NOMO-1 treated with DMSO at 0.1 percent for 48 hours (cell line): ENCODE measurements around the gene SAYSD1.

ENCODE experiments used
- DNase-seq: peaks from one replicate; lab custom pipeline; 2025; ENCODE audit not compliant: unreplicated experiment; lab: John Stamatoyannopoulos, UW

The SAYSD1 gene

DNA sequence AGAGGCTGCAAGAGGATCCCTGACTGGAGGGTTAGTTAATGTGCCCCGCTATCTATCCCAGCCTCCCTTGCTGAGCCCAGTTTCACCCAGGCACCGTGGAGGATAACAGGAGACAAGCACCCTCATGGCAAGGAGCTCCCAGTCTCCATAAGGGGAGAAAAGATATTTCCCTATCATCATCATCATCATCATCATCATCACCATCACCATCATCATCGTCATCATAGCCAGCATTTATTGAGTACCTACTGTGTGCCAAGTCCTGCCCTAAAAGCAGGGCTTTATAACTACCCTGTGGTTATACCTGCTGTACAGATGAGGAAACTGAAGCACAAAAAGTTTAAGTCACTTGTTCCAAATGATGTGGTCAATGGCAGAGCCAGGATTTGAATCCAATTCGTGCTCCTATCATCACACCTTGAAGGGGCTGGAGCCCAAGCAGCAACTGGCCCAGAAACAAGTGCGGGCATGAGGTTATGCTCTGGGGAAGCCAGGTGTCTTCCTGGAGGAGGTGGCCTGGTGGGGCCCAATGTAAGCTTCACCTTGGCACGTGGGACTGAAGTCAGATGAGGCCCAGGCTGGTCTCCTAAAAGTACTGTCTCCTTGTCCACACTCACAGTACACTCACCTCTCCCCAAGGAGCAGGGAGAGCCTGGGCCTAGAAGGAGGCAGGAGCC, 56.4 kb downstream of the SAYSD1 start:
- no peak for DNase-seq

DNA sequence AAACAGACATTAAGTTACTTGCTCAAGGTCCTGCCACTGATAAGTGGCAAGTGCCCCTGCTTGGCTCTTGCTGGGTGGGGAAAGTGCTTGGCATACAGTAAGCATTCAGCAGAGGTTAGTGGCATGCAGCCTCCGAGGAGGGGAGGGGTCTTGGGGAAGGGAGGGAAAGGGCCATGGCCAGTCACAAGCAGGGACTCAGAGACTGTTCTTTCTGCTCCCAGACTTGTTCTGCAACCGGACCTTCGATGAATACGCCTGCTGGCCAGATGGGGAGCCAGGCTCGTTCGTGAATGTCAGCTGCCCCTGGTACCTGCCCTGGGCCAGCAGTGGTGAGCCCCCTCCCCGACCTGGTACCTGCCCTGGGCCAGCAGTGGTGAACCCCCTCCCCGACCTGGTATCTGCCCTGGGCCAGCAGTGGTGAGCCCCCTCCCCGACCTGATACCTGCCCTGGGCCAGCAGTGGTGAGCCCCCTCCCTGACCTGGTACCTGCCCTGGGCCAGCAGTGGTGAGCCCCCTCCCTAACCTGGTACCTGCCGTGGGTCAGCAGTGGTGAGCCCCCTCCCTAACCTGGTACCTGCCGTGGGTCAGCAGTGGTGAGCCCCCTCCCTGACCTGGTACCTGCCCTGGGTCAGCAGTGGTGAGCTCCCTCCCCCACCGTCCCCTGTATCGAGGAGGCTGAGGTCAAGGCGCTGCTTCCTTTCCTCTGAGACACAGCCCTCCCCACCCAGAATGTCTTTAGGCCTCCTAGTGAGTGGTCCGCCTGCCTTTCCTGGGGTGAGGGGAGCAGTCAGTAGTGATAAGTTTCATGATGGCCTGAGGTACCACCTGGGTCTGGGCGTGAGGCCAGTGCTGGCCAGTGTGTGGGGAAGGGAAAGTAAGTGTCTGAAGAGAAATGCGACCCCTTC, 57.5 kb downstream of the SAYSD1 start:
- no peak for DNase-seq

- DNase-seq, result no peak
Measured at GRCh38 chr6:39056681-39057080, 58.3 kb downstream of the SAYSD1 start.

- no peak for DNase-seq
Measured at GRCh38 chr6:39056191-39056590, 58.8 kb downstream of the SAYSD1 start.

DNA sequence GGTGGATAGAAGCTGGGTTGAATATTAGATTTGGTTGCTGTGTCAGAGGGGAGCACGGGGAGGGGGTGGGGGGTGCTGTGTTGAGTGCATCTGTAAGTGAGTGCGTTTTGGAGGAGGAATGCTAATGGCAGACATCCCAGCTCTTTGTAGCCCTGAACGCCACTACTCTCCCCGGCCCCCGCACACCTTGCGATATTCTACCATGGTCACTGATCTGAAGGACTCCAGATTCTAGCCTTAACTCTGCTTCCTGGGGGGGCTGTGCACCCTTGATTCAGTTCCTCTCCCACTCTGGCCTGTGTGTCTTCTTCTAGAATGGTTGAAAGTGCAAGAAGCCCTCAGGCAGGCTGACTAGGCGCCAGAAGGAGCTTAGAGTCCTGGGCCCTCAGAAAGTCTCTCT, 59.3 kb downstream of the SAYSD1 start:
- no peak for DNase-seq

- DNase-seq, result no peak
Measured at GRCh38 chr6:39054577-39055142, 60.3 kb downstream of the SAYSD1 start.
